IPS-20b (cell line): ENCODE results near the gene STRAP.

Source experiments
- H3K27ac ChIP-seq: one replicate; pipeline ENCODE4 v1.5.1; 2013; ENCODE audit warnings: low read length
- H3K27me3 ChIP-seq: 2 replicates; pipeline ENCODE4 v1.6.1; 2013; ENCODE audit warnings: mild to moderate bottlenecking, low read length, inconsistent platforms; ENCODE audit not compliant: insufficient read depth
- H3K36me3 ChIP-seq: 2 replicates; pipeline ENCODE4 v1.6.1; 2013; ENCODE audit warnings: low read depth, mild to moderate bottlenecking, inconsistent platforms, low read length, moderate library complexity; ENCODE audit not compliant: insufficient read depth
- H3K4me1 ChIP-seq: 2 replicates; pipeline ENCODE4 v1.6.1; 2013; ENCODE audit warnings: mild to moderate bottlenecking, control low read depth, inconsistent platforms, low read length, moderate library complexity; ENCODE audit not compliant: insufficient read depth
- H3K4me3 ChIP-seq: 2 replicates; pipeline ENCODE4 v1.5.1; 2013; ENCODE audit warnings: mild to moderate bottlenecking, low read length, inconsistent platforms
- H3K9ac ChIP-seq: 2 replicates; pipeline ENCODE4 v1.6.1; 2013; ENCODE audit warnings: low read depth, mild to moderate bottlenecking, inconsistent platforms, low read length, moderate library complexity
- H3K9me3 ChIP-seq: 2 replicates; pipeline ENCODE4 v1.6.1; 2013; ENCODE audit warnings: mild to moderate bottlenecking, low read depth, low read length, inconsistent platforms; ENCODE audit not compliant: insufficient read depth

Gene STRAP, protein sequence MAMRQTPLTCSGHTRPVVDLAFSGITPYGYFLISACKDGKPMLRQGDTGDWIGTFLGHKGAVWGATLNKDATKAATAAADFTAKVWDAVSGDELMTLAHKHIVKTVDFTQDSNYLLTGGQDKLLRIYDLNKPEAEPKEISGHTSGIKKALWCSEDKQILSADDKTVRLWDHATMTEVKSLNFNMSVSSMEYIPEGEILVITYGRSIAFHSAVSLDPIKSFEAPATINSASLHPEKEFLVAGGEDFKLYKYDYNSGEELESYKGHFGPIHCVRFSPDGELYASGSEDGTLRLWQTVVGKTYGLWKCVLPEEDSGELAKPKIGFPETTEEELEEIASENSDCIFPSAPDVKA

DNA sequence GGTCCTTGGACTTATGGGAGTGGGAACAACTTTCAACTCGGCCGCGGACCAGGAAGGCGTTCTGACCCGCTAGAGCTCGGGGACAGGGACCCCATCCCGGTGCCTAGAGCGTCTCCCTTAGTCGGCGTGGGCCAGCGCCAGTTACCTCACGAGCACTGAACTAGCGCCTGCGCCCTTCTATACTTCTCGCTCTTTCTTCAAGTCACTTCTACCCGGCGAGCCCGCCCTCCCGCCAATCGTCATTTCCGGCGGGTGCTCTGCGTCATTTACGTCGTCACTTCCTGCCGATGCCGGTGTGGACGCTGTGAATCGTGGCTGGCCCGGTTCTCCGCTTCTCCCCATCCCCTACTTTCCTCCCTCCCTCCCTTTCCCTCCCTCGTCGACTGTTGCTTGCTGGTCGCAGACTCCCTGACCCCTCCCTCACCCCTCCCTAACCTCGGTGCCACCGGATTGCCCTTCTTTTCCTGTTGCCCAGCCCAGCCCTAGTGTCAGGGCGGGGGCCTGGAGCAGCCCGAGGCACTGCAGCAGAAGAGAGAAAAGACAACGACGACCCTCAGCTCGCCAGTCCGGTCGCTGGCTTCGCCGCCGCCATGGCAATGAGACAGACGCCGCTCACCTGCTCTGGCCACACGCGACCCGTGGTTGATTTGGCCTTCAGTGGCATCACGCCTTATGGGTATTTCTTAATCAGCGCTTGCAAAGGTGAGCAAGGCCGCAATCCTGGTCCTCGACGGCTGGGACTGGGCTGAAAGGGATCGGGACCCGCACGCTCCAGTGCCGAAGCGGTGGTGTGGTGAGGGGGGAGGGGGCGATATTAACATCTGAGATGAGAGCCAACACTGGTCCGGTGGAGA, at the start of gene STRAP:
Gene STRAP (plus strand): TSS at position 270 of the 854 bp plus-strand sequence. CDS start 321 bp downstream, at position 591.
- Histone ChIP-seq H3K36me3 (peaks cover 37% of the 10 kb centered on the region), H3K4me1 (peaks cover 6% of the 10 kb centered on the region; the same call in 1 of the 2 replicates), H3K9ac (peak within 1 kb of the TSS; percentile 97), H3K9me3 (no peaks in the 10 kb centered on the region), H3K27me3 (no peaks in the 10 kb centered on the region), H3K4me3 (peak within 1 kb of the TSS; percentile 97), H3K27ac (peak within 1 kb of the TSS; percentile 92)

DNA sequence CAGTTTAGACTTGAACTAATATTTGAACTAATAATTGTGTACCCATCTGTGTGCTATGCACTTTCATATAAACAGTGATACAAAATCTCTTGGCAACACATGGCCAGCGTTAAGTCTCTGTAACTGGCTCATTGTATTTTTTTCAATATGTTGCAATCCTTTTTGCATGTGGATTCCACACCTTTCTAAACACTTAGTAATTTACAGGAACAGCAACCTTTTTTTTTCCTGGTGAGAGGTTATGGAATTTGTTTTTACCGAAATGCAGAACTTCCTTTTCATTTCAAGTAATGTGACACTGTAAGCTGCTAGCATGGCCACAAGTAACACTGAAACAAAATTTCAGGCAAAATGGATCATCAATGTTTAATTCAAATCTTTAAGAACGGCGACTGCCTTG, 47.6 kb upstream of the STRAP start:
- Histone ChIP-seq H3K9ac (no peak overlapping the region), H3K36me3 (no peaks in the 10 kb centered on the region), H3K4me3 (no peak overlapping the region), H3K27me3 (no peaks in the 10 kb centered on the region), H3K9me3 (no peaks in the 10 kb centered on the region), H3K4me1 (no peaks in the 10 kb centered on the region), H3K27ac (no peak overlapping the region)

GRCh38 chr12:15837141-15837790, 44.9 kb upstream of the STRAP start:
- Histone ChIP-seq H3K4me3 (no peak overlapping the region), H3K9ac (no peak overlapping the region), H3K4me1 (no peaks in the 10 kb centered on the region), H3K27me3 (no peaks in the 10 kb centered on the region), H3K36me3 (no peaks in the 10 kb centered on the region), H3K27ac (no peak overlapping the region), H3K9me3 (no peaks in the 10 kb centered on the region)

- Histone ChIP-seq H3K9ac (no peak overlapping the region), H3K36me3 (no peaks in the 10 kb centered on the region), H3K27ac (no peak overlapping the region), H3K27me3 (no peaks in the 10 kb centered on the region), H3K4me1 (no peaks in the 10 kb centered on the region), H3K4me3 (no peak overlapping the region), H3K9me3 (no peaks in the 10 kb centered on the region)
These were observed 43.1 kb upstream of the STRAP start for GRCh38 chr12:15839041-15839440.

- Histone ChIP-seq H3K9me3 (no peaks in the 10 kb centered on the region), H3K9ac (no peak overlapping the region), H3K4me3 (no peak overlapping the region), H3K27ac (no peak overlapping the region), H3K36me3 (no peaks in the 10 kb centered on the region), H3K27me3 (no peaks in the 10 kb centered on the region), H3K4me1 (no peaks in the 10 kb centered on the region)
These were observed 42.5 kb upstream of the STRAP start for GRCh38 chr12:15839682-15840081.

- Histone ChIP-seq H3K36me3 (no peaks in the 10 kb centered on the region), H3K27ac (no peak overlapping the region), H3K4me3 (no peak overlapping the region), H3K4me1 (no peaks in the 10 kb centered on the region), H3K9ac (no peak overlapping the region), H3K9me3 (no peaks in the 10 kb centered on the region), H3K27me3 (no peaks in the 10 kb centered on the region)
These were observed 40.1 kb upstream of the STRAP start for GRCh38 chr12:15842108-15842507.

- H3K36me3 ChIP-seq, result no peaks in the 10 kb centered on the region
- H3K4me3 ChIP-seq, result no peak overlapping the region
- no peak overlapping the region for H3K27ac ChIP-seq
- H3K4me1 ChIP-seq, result no peaks in the 10 kb centered on the region
- H3K9me3 ChIP-seq, result no peaks in the 10 kb centered on the region
- H3K27me3 ChIP-seq, result no peaks in the 10 kb centered on the region
- H3K9ac ChIP-seq, result no peak overlapping the region
These were observed 35.3 kb upstream of the STRAP start for GRCh38 chr12:15846887-15847286.

DNA sequence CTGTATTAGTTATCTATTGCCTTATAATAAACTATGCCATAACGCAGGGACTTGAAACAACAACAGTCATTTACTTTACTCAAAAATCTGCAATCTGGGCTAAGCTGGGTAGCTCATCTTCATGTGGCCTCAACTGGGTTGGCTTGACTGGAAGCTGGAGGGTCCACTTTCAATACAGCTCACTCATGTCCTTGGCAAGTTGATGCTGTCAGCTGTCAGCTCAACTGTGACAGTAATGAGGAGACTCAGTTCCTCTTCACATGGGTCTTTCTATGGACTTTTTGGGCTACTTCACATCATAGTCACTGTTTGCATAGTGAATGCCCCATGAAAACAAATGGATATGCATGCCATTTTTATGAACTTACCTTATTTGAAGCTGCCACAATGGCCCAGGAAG, 33.6 kb upstream of the STRAP start:
- H3K4me3 ChIP-seq, result no peak overlapping the region
- no peak overlapping the region for H3K27ac ChIP-seq
- H3K9ac ChIP-seq, result no peak overlapping the region
- H3K9me3 ChIP-seq, result no peaks in the 10 kb centered on the region
- no peaks in the 10 kb centered on the region for H3K36me3 ChIP-seq
- H3K4me1 ChIP-seq, result no peaks in the 10 kb centered on the region
- no peaks in the 10 kb centered on the region for H3K27me3 ChIP-seq

DNA sequence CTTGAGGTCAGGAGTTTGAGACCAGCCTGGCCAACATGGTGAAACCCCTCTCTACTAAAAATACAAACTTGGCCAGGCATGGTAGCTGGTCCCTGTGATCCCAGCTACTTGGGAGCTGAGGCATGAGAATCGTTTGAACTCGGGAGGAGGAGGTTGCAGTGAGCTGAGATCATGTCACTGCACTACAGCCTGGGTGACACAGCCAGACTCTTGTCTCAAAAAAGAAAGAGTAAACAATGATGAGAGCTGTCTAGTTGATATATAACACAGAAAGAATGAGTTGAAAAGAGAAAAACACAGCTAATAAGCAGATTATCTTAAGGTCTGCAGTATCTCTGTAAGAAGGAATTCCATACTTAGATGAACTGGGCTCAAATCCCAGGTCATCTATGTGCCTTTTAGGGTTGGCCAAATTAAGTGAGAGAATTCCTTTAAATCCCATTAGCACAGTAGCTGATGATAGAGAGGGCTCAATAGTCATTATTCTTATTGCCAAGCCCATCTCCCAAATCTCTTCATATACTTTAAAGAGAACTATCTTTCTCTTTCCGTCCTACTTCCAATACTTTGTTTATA, 31.1 kb upstream of the STRAP start:
- no peaks in the 10 kb centered on the region for H3K4me1 ChIP-seq
- no peak overlapping the region for H3K4me3 ChIP-seq
- H3K36me3 ChIP-seq, result no peaks in the 10 kb centered on the region
- no peak overlapping the region for H3K9ac ChIP-seq
- H3K9me3 ChIP-seq, result no peaks in the 10 kb centered on the region
- no peaks in the 10 kb centered on the region for H3K27me3 ChIP-seq
- H3K27ac ChIP-seq, result no peak overlapping the region

GRCh38 chr12:15851919-15852318, 30.3 kb upstream of the STRAP start:
- Histone ChIP-seq H3K27me3 (no peaks in the 10 kb centered on the region), H3K9me3 (no peaks in the 10 kb centered on the region), H3K9ac (no peak overlapping the region), H3K27ac (no peak overlapping the region), H3K4me1 (no peaks in the 10 kb centered on the region), H3K4me3 (no peak overlapping the region), H3K36me3 (no peaks in the 10 kb centered on the region)

- Histone ChIP-seq H3K9ac (no peak overlapping the region), H3K4me3 (no peak overlapping the region), H3K9me3 (no peaks in the 10 kb centered on the region), H3K27ac (no peak overlapping the region), H3K36me3 (no peaks in the 10 kb centered on the region), H3K27me3 (no peaks in the 10 kb centered on the region), H3K4me1 (no peaks in the 10 kb centered on the region)
These were observed 29.8 kb upstream of the STRAP start for GRCh38 chr12:15852383-15852782.
